D341Med (cell line): ENCODE measurements around the gene TMOD1.
A peak's percentile ranks its signal among the peaks of the same experiment; 100 is the strongest.
"Not testable (repeated sequence)": the region's sequence is repeated elsewhere in the genome, so short reads cannot be mapped to it uniquely, and the experiment has no call there.

Source experiments
- DNase-seq: peaks from one replicate; pipeline ENCODE4 v3.0.0; 2012; ENCODE audit warnings: low spot score

TMOD1 gene

DNA sequence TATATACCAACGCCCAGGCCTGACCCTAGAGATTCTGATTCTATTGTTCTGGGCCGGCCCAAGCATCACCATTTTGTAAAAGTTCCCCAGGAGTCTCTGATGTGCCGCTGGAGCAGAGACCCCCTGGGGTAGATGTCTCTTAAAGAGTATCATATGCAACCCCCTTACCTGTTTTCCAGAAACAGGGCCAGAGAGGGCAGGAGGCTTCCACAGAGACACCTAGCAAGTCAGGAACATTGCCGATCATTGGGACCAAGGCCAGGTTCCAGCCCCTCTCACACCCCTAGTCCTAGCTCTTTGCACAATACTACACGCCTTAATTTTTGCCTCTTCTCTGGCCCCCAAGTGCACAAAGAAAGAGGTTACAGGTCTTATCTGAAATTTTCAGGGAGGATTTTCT is 63.8 kb downstream of the TMOD1 start:
- no peak for DNase-seq

- peak; percentile 6 for DNase-seq
These were observed 65.9 kb downstream of the TMOD1 start for GRCh38 chr9:97567182-97567893.

DNA sequence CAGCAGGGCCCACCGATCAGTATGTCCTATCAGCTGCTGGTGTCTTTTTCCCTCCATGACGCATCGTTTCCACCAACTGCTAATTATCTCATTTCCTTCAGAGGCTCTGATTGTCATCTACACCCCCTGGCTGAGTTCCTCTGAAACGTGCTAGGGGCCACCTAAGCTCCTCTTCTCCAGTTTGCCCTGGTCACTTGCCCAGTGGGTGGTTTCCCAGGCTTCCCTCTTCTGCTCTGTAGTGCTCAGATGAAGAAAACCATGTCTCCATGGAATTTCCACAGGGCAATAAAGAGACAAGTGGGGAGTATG is 66.4 kb downstream of the TMOD1 start:
- peak; percentile 3 for DNase-seq

- DNase-seq = no peak
These were observed 67.2 kb downstream of the TMOD1 start for GRCh38 chr9:97568461-97569275.

DNA sequence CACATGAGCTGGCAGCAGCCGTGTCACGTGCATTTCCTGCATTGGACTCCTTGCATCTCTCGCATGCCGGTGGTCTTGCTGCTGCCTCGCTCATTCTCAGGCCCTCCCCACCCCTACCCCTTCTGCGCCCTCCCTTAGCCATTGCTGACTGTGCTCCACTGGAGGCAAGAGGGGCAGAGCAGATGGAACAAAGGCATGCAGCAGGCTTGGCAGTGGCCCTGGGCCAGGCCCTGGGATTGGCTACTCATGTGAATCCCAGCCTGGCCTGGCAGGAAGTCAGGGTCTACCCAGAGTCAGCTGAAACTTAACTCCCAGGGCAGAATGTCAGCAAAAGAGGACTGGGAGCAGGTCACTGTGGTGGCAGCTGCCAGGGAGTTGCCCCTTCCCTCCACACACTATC is 69.4 kb downstream of the TMOD1 start:
- DNase-seq = peak; percentile 15

DNA sequence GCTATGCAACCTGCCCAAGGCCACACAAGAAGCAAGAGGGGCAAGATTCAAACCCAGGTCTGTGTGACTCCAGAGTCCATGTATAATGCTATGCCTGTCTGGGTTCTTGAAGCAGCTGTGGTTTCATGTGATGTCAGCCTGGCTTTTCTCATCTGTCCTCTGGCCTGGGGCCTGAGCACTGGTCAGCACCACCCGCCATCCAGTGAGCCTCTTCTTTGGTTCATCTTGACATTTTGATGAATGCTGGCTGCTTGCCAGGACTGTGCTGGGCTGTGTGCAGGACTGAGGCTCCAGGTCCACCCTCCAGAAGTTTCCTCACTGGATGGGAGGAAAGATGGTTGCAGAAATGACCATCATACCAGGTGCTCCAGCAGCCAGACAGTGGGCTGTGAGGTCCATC is 70.2 kb downstream of the TMOD1 start:
- DNase-seq = peak; percentile 4

- peak; percentile 14 for DNase-seq
These were observed 70.9 kb downstream of the TMOD1 start for GRCh38 chr9:97572196-97572891.

DNA sequence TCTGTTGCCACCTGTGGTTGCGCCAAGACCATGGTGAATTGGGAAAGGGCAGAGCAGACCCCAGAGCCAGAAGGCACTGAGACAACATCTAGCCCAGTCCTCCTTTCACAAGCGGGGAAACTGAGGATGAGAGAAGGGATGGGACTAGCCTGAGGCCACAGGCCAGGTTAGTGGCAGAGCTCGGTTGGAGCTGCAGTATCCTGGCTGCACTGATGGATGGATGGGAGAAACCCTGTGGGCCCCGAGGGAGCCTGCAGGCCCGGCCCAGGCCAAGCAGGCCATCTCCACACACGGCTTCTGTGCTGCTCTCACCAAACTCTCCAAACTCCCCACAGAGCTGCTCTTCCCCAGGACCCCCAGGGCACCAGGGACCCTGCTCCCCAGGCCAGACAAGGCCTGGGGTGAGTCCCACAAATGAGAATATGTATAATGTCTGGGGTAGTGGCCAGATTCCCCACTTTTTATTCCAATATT is 71.5 kb downstream of the TMOD1 start:
- DNase-seq = peak; percentile 12

DNA sequence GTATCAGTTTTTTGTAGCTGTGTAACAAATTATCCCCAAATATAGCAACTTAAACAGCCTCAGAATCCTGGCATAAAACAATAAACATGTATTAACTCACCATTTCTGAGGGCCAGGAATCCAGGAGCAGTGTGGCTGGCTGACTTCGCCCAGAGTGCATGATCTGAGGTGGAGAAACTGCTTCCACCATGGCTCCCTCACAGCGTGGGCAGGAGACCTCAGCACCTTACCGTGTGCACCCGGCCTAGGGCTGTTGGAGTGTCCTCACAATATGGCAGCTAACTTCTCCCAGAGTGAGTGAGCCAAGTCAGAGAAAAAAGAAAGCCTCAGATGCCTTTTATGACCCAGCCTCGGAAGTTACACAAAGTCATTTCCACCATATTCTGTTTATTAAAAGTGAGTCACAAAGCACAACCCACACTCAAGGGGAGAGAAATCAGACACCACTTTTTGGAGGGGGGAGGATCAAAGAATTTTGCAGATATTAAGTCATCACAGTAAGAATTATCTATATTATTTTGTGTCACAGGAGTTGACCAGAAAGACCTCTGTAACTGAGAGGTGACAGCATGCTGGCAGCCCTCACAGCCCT is 72.1 kb downstream of the TMOD1 start:
- DNase-seq = no peak

DNA sequence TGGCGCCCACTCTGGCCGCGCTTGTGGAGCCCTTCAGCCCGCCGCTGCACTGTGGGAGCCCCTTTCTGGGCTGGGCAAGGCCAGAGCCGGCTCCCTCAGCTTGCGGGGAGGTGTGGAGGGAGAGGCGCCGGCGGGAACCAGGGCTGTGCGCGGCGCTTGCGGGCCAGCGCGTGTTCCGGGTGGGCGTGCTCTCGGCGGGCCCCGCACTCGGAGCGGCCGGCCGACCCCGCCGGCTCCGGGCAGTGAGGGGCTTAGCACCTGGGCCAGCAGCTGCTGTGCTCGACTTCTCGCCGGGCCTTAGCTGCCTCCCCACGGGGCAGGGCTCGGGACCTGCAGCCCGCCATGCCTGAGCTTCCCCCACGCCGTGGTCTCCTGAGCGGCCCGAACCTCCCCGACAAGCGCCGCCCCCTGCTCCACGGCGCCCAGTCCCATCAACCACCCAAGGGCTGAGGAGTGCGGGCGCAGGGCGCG is 72.7 kb downstream of the TMOD1 start:
- DNase-seq = not testable (repeated sequence)

GRCh38 chr9:97574921-97575672 is 73.6 kb downstream of the TMOD1 start:
- not testable (repeated sequence) for DNase-seq

DNA sequence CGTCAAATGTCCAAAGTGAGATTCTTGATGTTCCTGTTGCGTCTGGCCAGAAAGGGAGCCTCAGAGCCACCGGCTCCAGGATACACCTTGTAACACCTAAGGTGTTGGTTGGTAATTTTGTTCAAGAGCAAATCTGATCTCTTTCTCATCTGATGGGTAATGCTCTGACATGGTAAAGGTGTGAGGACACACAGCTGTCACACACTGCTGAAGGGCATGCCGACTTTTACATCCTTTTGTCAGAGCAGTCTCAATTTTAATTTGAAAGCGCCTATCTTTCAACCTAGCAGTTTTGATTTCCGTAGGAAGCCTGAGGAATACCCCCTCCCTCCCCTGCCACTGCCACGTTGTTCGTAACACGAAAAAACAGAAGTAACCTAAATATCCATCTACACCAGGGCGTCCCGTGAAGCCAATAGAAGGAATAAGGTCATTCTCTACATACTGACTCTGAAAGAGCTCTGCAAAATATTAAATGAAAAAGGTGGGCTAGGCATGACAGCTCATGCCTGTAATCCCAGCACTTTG is 74.3 kb downstream of the TMOD1 start:
- peak; percentile 3 for DNase-seq

DNA sequence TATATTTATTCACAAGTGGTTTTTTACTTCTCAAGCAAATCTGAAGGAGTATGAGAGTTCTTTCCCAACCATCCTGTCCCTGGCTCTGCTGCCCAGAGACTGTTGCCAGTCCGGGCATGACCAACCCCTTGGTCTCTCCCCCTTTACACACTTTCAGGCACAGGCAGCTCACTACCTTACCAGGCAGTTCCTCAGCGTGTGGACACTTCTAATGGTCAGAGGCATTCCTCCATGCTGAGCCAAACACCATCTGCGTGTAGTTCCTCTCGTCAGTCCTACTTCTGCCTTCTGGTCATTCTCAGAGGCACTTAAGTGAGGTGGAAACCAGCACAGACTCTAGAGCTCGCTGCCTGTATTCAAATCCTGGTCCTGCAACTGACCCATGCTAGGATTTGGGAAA is 75.6 kb downstream of the TMOD1 start:
- DNase-seq = peak; percentile 8

DNA sequence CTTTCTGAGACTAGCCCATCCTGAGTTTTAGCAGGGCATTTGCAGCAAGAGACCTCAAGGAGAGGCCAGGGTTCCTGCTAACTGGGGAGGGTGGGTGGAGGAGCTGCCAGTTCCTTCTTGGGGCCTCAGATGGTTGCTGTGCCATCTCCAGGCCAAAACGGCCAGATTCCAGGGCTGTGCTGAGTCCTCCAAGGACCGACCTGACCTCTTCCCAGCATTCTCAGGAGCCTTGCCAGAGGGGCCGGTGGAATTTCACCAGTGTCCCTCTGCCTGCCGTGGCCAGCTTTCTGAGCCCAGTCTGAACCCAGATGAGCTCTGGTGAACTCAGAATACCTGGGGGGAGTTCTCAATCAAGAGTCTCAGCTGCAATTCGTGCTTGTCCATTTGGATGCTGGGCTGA is 77.4 kb downstream of the TMOD1 start:
- DNase-seq = peak; percentile 6

DNA sequence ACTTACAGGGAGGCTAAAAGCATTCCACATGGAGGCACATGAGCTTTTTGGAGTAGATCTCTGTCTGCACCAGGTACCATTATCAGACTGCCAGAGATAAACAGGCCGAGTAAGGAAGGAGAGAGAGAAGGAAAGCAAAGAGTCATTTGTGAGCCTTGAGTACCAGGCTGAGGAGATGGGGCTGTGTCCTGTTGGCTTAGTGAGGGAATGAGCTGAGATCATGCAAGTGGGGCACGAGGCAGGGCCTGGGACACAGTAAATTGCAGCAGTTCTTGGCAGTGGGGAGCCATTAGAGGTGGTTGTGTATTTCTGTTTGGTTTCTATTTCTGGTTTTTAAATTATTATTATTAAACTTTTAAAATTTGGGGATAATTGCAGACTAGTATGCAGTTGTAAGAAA is 78.4 kb downstream of the TMOD1 start:
- DNase-seq = no peak

- DNase-seq = not testable (repeated sequence)
These were observed 80.1 kb downstream of the TMOD1 start for GRCh38 chr9:97581590-97581989.

DNA sequence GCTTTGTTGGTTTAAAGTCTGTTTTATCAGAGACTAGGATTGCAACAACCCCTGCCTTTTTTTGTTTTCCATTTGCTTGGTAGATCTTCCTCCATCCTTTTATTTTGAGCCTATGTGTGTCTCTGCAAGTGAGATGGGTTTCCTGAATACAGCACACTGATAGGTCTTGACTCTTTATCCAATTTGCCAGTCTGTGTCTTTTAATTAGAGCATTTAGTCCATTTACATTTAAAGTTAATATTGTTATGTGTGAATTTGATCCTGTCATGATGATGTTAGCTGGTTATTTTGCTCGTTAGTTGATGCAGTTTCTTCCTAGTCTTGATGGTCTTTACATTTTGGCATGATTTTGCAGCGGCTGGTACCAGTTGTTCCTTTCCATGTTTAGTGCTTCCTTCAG is 83.3 kb downstream of the TMOD1 start:
- not testable (repeated sequence) for DNase-seq

- not testable (repeated sequence) for DNase-seq
These were observed 85.4 kb downstream of the TMOD1 start for GRCh38 chr9:97586909-97587308.

GRCh38 chr9:97591535-97591934 is 90.1 kb downstream of the TMOD1 start:
- no peak for DNase-seq

GRCh38 chr9:97592126-97592525 is 90.7 kb downstream of the TMOD1 start:
- DNase-seq = no peak

DNA sequence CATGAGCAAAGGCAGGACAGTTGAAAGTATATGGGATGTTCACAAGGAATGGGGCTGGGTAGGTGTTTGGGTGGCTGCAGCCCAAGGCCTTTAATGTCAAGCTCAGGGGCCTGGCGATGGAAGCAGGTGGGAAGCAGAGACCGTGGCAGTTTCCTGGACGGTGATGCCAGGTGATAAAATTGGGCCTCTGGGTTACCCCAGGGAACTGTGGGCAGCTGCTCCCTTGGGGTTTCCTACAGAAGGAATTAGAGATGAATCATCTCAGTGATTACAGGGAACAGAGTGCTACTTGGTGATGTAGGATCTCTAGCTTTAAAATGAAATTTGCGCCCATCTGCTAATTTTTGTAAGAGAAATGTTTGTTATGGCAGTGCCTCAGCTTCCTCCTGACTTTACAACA is 92.5 kb downstream of the TMOD1 start:
- no peak for DNase-seq
